Measurements from ENCODE around the gene TOMT. TPM values are rescaled to one million over a fixed set of nuclear protein-coding genes. Genes with fewer than 3 reads are reported as not detected.

The TOMT gene
- total and polyA plus RNA-seq, 8 donors, result not detected

GRCh38 chr11:72112143-72112977 is 6.6 kb downstream of the TOMT start, which contains the start of gene ANAPC15:
ANAPC15 (minus strand) TSS chr11:72112695; CDS start chr11:72111276, 1,419 bp downstream.
- H3K27me3 ChIP-seq, result no peaks in the 10 kb centered on the region
- H3K36me3 ChIP-seq, result no peaks in the 10 kb centered on the region
- intact Hi-C loops (cut with DNase I), result no loop called here
- peak; percentile 87 to 99 (median 97) for DNase-seq
- peak; percentile 97 for FAIRE-seq
- H3K27ac ChIP-seq, result peak within 1 kb of the TSS; percentile 89 to 99 (median 98)
- 0% methylated on average over 49 of the region's 49 CpGs for WGBS, 2 donors
- H3K4me1 ChIP-seq, result peaks cover 5% of the 10 kb centered on the region in 3 donors
- TF ChIP-seq CTCF (IDR thresholded peaks at IDR 0.05), result no peak
- ATAC-seq, result peak; percentile 92 to 96 (median 93)
- H3K9me3 ChIP-seq, result no peaks in the 10 kb centered on the region
- peak within 1 kb of the TSS; percentile 46 to 65 (median 54) for H3K4me3 ChIP-seq

- H3K27me3 ChIP-seq, result no peaks in the 10 kb centered on the region
- H3K9me3 ChIP-seq, result no peaks in the 10 kb centered on the region
- H3K4me3 ChIP-seq, result peak overlapping the region; percentile 46 to 65 (median 54)
- no peaks in the 10 kb centered on the region for H3K36me3 ChIP-seq
- WGBS, 2 donors, result 63 to 65% methylated on average over 9 of the region's 9 CpGs
- peaks cover 5% of the 10 kb centered on the region in 3 donors for H3K4me1 ChIP-seq
- ATAC-seq (no peak), DNase-seq (no peak), FAIRE-seq (no peak)
- no peak for TF ChIP-seq CTCF (IDR thresholded peaks at IDR 0.05)
- peak overlapping the region; percentile 89 to 99 (median 98) for H3K27ac ChIP-seq
- intact Hi-C loops (cut with DNase I), result no loop called here
Measured at GRCh38 chr11:72112978-72113808, 7.5 kb downstream of the TOMT start.

- TF ChIP-seq CTCF (IDR thresholded peaks at IDR 0.05), result no peak
- Histone ChIP-seq H3K4me3 (no peak overlapping the region), H3K36me3 (no peaks in the 10 kb centered on the region), H3K27ac (no peak overlapping the region), H3K27me3 (no peaks in the 10 kb centered on the region), H3K9me3 (no peaks in the 10 kb centered on the region), H3K4me1 (peaks cover 5% of the 10 kb centered on the region in 3 donors)
- DNase-seq (no peak), FAIRE-seq (no peak), ATAC-seq (no peak)
- 82 to 93% methylated on average over 1 of the region's 1 CpG for WGBS, 2 donors
- intact Hi-C loops (cut with DNase I), result no loop called here
Measured at GRCh38 chr11:72114570-72114969, 8.8 kb downstream of the TOMT start.

- intact Hi-C loops (cut with DNase I), result no loop called here
- DNase-seq, result no peak
- 81 to 87% methylated on average over 6 of the region's 6 CpGs for WGBS, 2 donors
- Histone ChIP-seq H3K36me3 (no peaks in the 10 kb centered on the region), H3K4me3 (no peak overlapping the region), H3K27me3 (no peaks in the 10 kb centered on the region), H3K9me3 (no peaks in the 10 kb centered on the region), H3K4me1 (peaks cover 5% of the 10 kb centered on the region in 3 donors), H3K27ac (no peak overlapping the region)
- TF ChIP-seq CTCF (IDR thresholded peaks at IDR 0.05), result no peak
- ATAC-seq, result no peak
- no peak for FAIRE-seq
Measured at GRCh38 chr11:72116019-72116755, 10.5 kb downstream of the TOMT start.

Data from pancreas (tissue), 10 donors.